H1 (cell line): ENCODE data around the gene NPBWR2. TPM values are rescaled to one million over a fixed set of nuclear protein-coding genes. Genes with fewer than 3 reads are reported as not detected.

Experiments used
- CTCF ChIA-PET: fragments of 300-600 bp; sonication (Branson Sonifier 250); formaldehyde crosslinking; loops from one replicate; lab custom pipeline; 2021; ENCODE audit not compliant: partially characterized antibody; lab: Charles Lee
- POLR2A ChIA-PET: fragments of 300-600 bp; sonication (Branson Sonifier 250); formaldehyde crosslinking; loops from one replicate; lab custom pipeline; 2021; ENCODE audit warnings: inconsistent platforms; ENCODE audit not compliant: partially characterized antibody; lab: Charles Lee
- DNase-seq, 2 experiments: peaks; one replicate each; pipeline versions ENCODE4 v3.0.0 to v3.0.0-alpha.2; 2010 to 2022; ENCODE audit warnings: low spot score in 2 of 2, low read depth in 1 of 2, mixed read lengths in 1 of 2
- FAIRE-seq: peaks from 2 replicates; lab custom pipeline; 2011; peaks lifted over from hg19 to GRCh38; lab: Jason Lieb, UNC
- H2AFZ ChIP-seq: 2 replicates; pipeline ENCODE4 v1.8.1; 2012; ENCODE audit warnings: low read length, inconsistent platforms
- H2AK5ac ChIP-seq: 2 replicates; pipeline ENCODE4 v1.6.1; 2013; ENCODE audit warnings: low read depth, low read length
- H2BK120ac ChIP-seq: replicated peaks from 2 replicates; pipeline ENCODE3; 2013; ENCODE audit warnings: low read depth, low read length, inconsistent platforms
- H2BK12ac ChIP-seq: 2 replicates; pipeline ENCODE4 v1.6.1; 2013; ENCODE audit warnings: low read depth, low read length
- H2BK15ac ChIP-seq: 2 replicates; pipeline ENCODE4 v1.6.1; 2013; ENCODE audit warnings: low read length
- H2BK20ac ChIP-seq: 2 replicates; pipeline ENCODE4 v1.6.1; 2013; ENCODE audit warnings: low read length
- H2BK5ac ChIP-seq: 2 replicates; pipeline ENCODE4 v1.6.1; 2013; ENCODE audit warnings: low read depth, low read length
- H3K14ac ChIP-seq: 2 replicates; pipeline ENCODE4 v1.6.1; 2013; ENCODE audit warnings: inconsistent platforms; ENCODE audit not compliant: insufficient read length
- H3K18ac ChIP-seq: 2 replicates; pipeline ENCODE4 v1.6.1; 2013; ENCODE audit warnings: low read length; ENCODE audit errors: extremely low read depth
- H3K23ac ChIP-seq: 2 replicates; pipeline ENCODE4 v1.6.1; 2013; ENCODE audit warnings: inconsistent platforms; ENCODE audit not compliant: insufficient read length
- H3K23me2 ChIP-seq: 2 replicates; pipeline ENCODE4 v1.6.1; 2013; ENCODE audit warnings: low read depth, low read length
- H3K27ac ChIP-seq: 2 replicates; pipeline ENCODE4 v1.6.1; 2011; ENCODE audit warnings: low read depth, low read length, inconsistent platforms
- H3K27me3 ChIP-seq, 4 experiments: replicated peaks in 1 of 4; 1 replicate in 1 of 4; 2 replicates in 3 of 4; pipeline versions ENCODE4 v1.6.1 to v1.8.1; 2011 to 2013; ENCODE audit warnings: low read length in 3 of 4, mild to moderate bottlenecking in 3 of 4, inconsistent platforms in 2 of 4, mixed read lengths in 2 of 4, moderate library complexity in 1 of 4; ENCODE audit not compliant: control insufficient read depth in 3 of 4, insufficient read depth in 3 of 4; ENCODE audit errors: extremely low read depth in 1 of 4
- H3K36me3 ChIP-seq, 4 experiments: 2 replicates each; pipeline versions ENCODE4 v1.6.1 to v1.8.1; 2011 to 2013; ENCODE audit warnings: mild to moderate bottlenecking in 4 of 4, low read length in 3 of 4, moderate library complexity in 2 of 4, control low read depth in 1 of 4, inconsistent platforms in 1 of 4; ENCODE audit not compliant: insufficient read depth in 4 of 4, control insufficient read depth in 2 of 4
- H3K4ac ChIP-seq: replicated peaks from 2 replicates; pipeline ENCODE3; 2013; ENCODE audit warnings: low read length, low read depth, mixed read lengths, inconsistent platforms; ENCODE audit not compliant: insufficient read length
- H3K4me1 ChIP-seq, 4 experiments: replicated peaks in 1 of 4; 1 replicate in 1 of 4; 2 replicates in 3 of 4; pipeline versions ENCODE4 v1.6.1 to v1.8.1; 2011 to 2013; ENCODE audit warnings: low read length in 3 of 4, inconsistent platforms in 2 of 4, mixed read lengths in 1 of 4; ENCODE audit not compliant: insufficient read depth in 4 of 4, control insufficient read depth in 3 of 4
- H3K4me2 ChIP-seq, 2 experiments: 2 replicates each; pipeline versions ENCODE4 v1.6.1 to v1.8.1; 2011 to 2013; ENCODE audit warnings: low read depth in 2 of 2, low read length in 2 of 2, control low read depth in 1 of 2, inconsistent platforms in 1 of 2, mild to moderate bottlenecking in 1 of 2; ENCODE audit not compliant: insufficient read depth in 1 of 2
- H3K4me3 ChIP-seq, 4 experiments: fragments of 200-600, 300-600 bp in 1 of 4; sonication (generic), shearing (Covaris generic), sonication (Bioruptor Twin) in 1 of 4; 2 replicates each; pipeline versions ENCODE4 v1.5.1 to v1.8.1; 2011 to 2016; ENCODE audit warnings: low read length in 4 of 4, low read depth in 3 of 4, control low read depth in 2 of 4, inconsistent platforms in 2 of 4, mild to moderate bottlenecking in 2 of 4, mixed read lengths in 1 of 4, moderate library complexity in 1 of 4; ENCODE audit not compliant: insufficient read depth in 2 of 4; ENCODE audit errors: extremely low read depth in 1 of 4
- H3K56ac ChIP-seq: replicated peaks from 2 replicates; pipeline ENCODE3; 2013; ENCODE audit warnings: low read depth, mild to moderate bottlenecking, mixed read lengths, low read length, inconsistent platforms; ENCODE audit not compliant: insufficient read length
- H3K79me1 ChIP-seq: 2 replicates; pipeline ENCODE4 v1.6.1; 2013; ENCODE audit warnings: low read depth, low read length, control low read depth
- H3K79me2 ChIP-seq, 2 experiments: 2 replicates each; pipeline versions ENCODE4 v1.6.1 to v1.8.1; 2012 to 2013; ENCODE audit warnings: low read length in 2 of 2, mild to moderate bottlenecking in 2 of 2, inconsistent platforms in 1 of 2; ENCODE audit not compliant: insufficient read depth in 2 of 2, control insufficient read depth in 1 of 2
- H3K9ac ChIP-seq, 4 experiments: replicated peaks in 1 of 4; 1 replicate in 1 of 4; 2 replicates in 3 of 4; pipeline versions ENCODE4 v1.6.1 to v1.8.1; 2011 to 2013; ENCODE audit warnings: low read depth in 3 of 4, low read length in 3 of 4, control low read depth in 2 of 4, mild to moderate bottlenecking in 2 of 4, moderate library complexity in 2 of 4, inconsistent platforms in 1 of 4; ENCODE audit errors: extremely low read depth in 1 of 4
- H3K9me3 ChIP-seq, 2 experiments: 2 replicates each; pipeline versions ENCODE4 v1.6.1 to v1.8.1; 2012 to 2013; ENCODE audit warnings: mild to moderate bottlenecking in 2 of 2, moderate library complexity in 2 of 2, control low read depth in 1 of 2, inconsistent platforms in 1 of 2, low read depth in 1 of 2, low read length in 1 of 2, mixed read lengths in 1 of 2; ENCODE audit not compliant: insufficient read depth in 2 of 2
- H4K20me1 ChIP-seq, 2 experiments: replicated peaks in 1 of 2; 2 replicates each; pipeline versions ENCODE3 to v1.8.1; 2011 to 2013; ENCODE audit warnings: inconsistent platforms in 2 of 2, low read length in 2 of 2, mild to moderate bottlenecking in 1 of 2; ENCODE audit not compliant: insufficient read depth in 2 of 2, control insufficient read depth in 1 of 2
- H4K5ac ChIP-seq: 2 replicates; pipeline ENCODE4 v1.6.1; 2013; ENCODE audit warnings: low read length, low read depth, mixed read lengths, inconsistent platforms; ENCODE audit not compliant: insufficient read length
- H4K8ac ChIP-seq: 2 replicates; pipeline ENCODE4 v1.8.0; 2013; ENCODE audit warnings: mild to moderate bottlenecking, moderate library complexity, low read length, inconsistent platforms; ENCODE audit not compliant: insufficient read depth; ENCODE audit errors: extremely low read depth
- H4K91ac ChIP-seq: replicated peaks from 2 replicates; pipeline ENCODE3; 2013; ENCODE audit warnings: low read length, mixed read lengths, inconsistent platforms; ENCODE audit not compliant: insufficient read length
- TAF7 ChIP-seq: optimal IDR thresholded peaks from 2 replicates; pipeline ENCODE3; 2011; ENCODE audit warnings: low read depth, mild to moderate bottlenecking, inconsistent platforms, low read length, moderate library complexity, borderline replicate concordance
- WGBS, 2 experiments: shearing (Covaris generic) in 1 of 2; methylation state at CpG; one replicate each; pipeline versions ENCODE4 v1.1.6 to v1.1.7; 2013 to 2015; ENCODE audit warnings: low lambda C conversion rate in 2 of 2, mixed read lengths in 2 of 2, inconsistent platforms in 1 of 2, low coverage in 1 of 2, missing lambda C conversion rate in 1 of 2; ENCODE audit not compliant: insufficient replicate concordance in 2 of 2, insufficient coverage in 1 of 2, insufficient read length in 1 of 2; ENCODE audit errors: extremely low coverage in 1 of 2, missing lambda C conversion rate in 1 of 2; 5-methylcytosine and 5-hydroxymethylcytosine counted together
- polyA plus RNA-seq, 7 experiments: library from polyadenylated mRNA; depleted of rRNA in 3 of 7; stranded (reverse) in 5 of 7; unstranded in 2 of 7; fragments of >200 nt in 5 of 7; fragments of 200-250 nt in 2 of 7; gene quantifications; 1 replicate in 5 of 7; 2 replicates in 1 of 7; 4 replicates in 1 of 7; pipeline versions ENCODE4 v1.2.1 to v1.2.3, GENCODE V29; 2011 to 2013; ENCODE audit warnings: missing spikeins in 2 of 7, mixed read lengths in 2 of 7
- total RNA-seq: library from RNA; stranded (reverse); fragmentation: NEBNext Ultra II Directional; extraction: Animal tissue kit (Norgen Biotek cat#: 25700); gene quantifications from 2 replicates; pipeline ENCODE4 v1.2.1, GENCODE V29; 2021

NPBWR2 gene
- total and polyA plus RNA-seq, 2 of the 8 experiments (the other 6 are each of a cell fraction or from before 2014, with no cell fraction given) = not detected

DNA sequence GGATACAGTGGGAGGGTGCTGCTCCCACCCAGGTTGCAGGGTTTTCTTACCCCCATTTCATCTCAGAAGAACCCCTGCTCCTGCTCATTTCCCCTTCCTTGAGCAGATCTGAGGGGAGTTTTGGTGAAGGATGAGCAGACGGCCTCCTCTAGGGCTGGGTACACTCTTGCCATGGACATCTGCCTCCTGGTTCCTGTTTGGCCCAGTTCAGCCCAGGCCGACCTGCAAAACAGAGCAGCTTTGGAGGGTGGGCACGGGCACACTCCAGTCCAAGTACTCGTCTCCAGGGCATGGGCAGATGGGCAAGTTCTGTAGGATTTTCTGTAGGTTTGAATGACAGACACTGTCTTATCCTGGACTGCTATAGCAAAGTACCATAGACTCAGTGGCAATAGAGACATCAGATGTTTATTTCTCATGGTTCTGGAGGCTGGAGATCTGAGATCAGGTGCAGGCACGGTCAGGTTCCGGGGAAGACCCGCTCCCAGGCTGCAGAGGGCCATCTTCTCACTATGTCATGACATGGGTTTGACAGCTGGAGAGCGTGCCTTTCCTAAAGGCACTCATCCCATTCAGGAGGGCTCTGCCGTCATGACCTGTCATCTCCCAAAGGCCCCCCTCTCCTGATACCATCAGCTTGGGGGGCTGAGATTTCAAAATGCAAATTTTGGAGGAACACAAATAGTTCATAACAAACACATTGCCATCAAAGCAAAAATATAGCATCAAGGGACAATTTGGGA lies 6.2 kb downstream of the NPBWR2 start:
- no peak overlapping the region for H3K14ac ChIP-seq
- no peak overlapping the region for H3K56ac ChIP-seq
- H2AK5ac ChIP-seq = no peak overlapping the region
- H3K18ac ChIP-seq = no peak overlapping the region
- 90% methylated on average over 9 of the region's 9 CpGs; no CpG with 5 or more reads in 1 of the 2 experiments for WGBS, 2 experiments
- H3K4me3 ChIP-seq = no peak overlapping the region
- H3K79me2 ChIP-seq = no peaks in the 10 kb centered on the region
- H3K4me1 ChIP-seq = peaks cover 0 to 8% (median 3%) of the 10 kb centered on the region in 4 experiments; a peak in 3 of 7 replicates
- no peak overlapping the region for H2AFZ ChIP-seq
- CTCF ChIA-PET = interaction anchor here (0.6 to 5.0 kb wide), 21 partner anchors 9 to 301 kb away, joined by 3 to 41 read pairs (median 5); partner anchors contain the start of genes LKAAEAR1, OPRL1, PRPF6 and RGS19
- H3K27ac ChIP-seq = no peak overlapping the region
- no peak overlapping the region for H4K5ac ChIP-seq
- H3K9ac ChIP-seq = no peak overlapping the region
- H3K9me3 ChIP-seq = no peaks in the 10 kb centered on the region
- H4K20me1 ChIP-seq = peaks cover 0 to 4% of the 10 kb centered on the region in 2 experiments
- DNase-seq = no peak
- H2BK15ac ChIP-seq = no peak overlapping the region
- no peak overlapping the region for H3K23ac ChIP-seq
- H3K4ac ChIP-seq = no peak overlapping the region
- H3K36me3 ChIP-seq = no peaks in the 10 kb centered on the region
- no peak overlapping the region for H4K91ac ChIP-seq
- H3K79me1 ChIP-seq = no peaks in the 10 kb centered on the region; the same call in 1 of the 2 replicates
- FAIRE-seq = no peak
- H2BK20ac ChIP-seq = no peak overlapping the region
- 0 out of 4 replicates have a peak overlapping the region, but pooled peaks of 1 of the 2 experiments have one; percentile 48 for H3K4me2 ChIP-seq
- H2BK120ac ChIP-seq = no peak overlapping the region
- POLR2A ChIA-PET = no interaction called here
- TF ChIP-seq TAF7 = no peak
- peaks cover 7% of the 10 kb centered on the region; the same call in 1 of the 2 replicates for H3K23me2 ChIP-seq
- H4K8ac ChIP-seq = no peak overlapping the region
- H2BK12ac ChIP-seq = no peak overlapping the region
- H2BK5ac ChIP-seq = no peak overlapping the region
- peaks cover 2 to 26% (median 21%) of the 10 kb centered on the region in 4 experiments for H3K27me3 ChIP-seq
